Measurements from ENCODE around the gene FAM43B.

The FAM43B gene

GRCh38 chr1:20597650-20598049 is 45.3 kb downstream of the FAM43B start:
- H3K36me3 ChIP-seq (ENCODE audit: control insufficient read depth in 2 of 2, insufficient read depth in 1 of 2, low read length in 2 of 2): no peaks in the 10 kb centered on the region
- TF ChIP-seq ZNF211 (tag by site-specific recombination; IDR thresholded peaks at IDR 0.05; ENCODE audit: low read depth) (no peak), ZNF280C (tag by site-specific recombination; IDR thresholded peaks at IDR 0.05) (no peak), ZNF626 (tag by site-specific recombination; IDR thresholded peaks at IDR 0.05) (no peak), ZNF449 (tag by site-specific recombination; IDR thresholded peaks at IDR 0.05) (no peak), ZBTB17 (tag by site-specific recombination; IDR thresholded peaks at IDR 0.05) (no peak), ZNF121 (tag by site-specific recombination; IDR thresholded peaks at IDR 0.05) (no peak)
- TF ChIP-seq, protein P1, sequence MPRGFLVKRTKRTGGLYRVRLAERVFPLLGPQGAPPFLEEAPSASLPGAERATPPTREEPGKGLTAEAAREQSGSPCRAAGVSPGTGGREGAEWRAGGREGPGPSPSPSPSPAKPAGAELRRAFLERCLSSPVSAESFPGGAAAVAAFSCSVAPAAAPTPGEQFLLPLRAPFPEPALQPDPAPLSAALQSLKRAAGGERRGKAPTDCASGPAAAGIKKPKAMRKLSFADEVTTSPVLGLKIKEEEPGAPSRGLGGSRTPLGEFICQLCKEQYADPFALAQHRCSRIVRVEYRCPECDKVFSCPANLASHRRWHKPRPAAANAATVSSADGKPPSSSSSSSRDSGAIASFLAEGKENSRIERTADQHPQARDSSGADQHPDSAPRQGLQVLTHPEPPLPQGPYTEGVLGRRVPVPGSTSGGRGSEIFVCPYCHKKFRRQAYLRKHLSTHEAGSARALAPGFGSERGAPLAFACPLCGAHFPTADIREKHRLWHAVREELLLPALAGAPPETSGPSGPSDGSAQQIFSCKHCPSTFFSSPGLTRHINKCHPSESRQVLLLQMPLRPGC (tag by site-specific recombination; IDR thresholded peaks at IDR 0.05): no peak
- TF ChIP-seq, protein P2, sequence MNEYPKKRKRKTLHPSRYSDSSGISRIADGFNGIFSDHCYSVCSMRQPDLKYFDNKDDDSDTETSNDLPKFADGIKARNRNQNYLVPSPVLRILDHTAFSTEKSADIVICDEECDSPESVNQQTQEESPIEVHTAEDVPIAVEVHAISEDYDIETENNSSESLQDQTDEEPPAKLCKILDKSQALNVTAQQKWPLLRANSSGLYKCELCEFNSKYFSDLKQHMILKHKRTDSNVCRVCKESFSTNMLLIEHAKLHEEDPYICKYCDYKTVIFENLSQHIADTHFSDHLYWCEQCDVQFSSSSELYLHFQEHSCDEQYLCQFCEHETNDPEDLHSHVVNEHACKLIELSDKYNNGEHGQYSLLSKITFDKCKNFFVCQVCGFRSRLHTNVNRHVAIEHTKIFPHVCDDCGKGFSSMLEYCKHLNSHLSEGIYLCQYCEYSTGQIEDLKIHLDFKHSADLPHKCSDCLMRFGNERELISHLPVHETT (tag by site-specific recombination; IDR thresholded peaks at IDR 0.05): no peak
- TF ChIP-seq, protein P3, sequence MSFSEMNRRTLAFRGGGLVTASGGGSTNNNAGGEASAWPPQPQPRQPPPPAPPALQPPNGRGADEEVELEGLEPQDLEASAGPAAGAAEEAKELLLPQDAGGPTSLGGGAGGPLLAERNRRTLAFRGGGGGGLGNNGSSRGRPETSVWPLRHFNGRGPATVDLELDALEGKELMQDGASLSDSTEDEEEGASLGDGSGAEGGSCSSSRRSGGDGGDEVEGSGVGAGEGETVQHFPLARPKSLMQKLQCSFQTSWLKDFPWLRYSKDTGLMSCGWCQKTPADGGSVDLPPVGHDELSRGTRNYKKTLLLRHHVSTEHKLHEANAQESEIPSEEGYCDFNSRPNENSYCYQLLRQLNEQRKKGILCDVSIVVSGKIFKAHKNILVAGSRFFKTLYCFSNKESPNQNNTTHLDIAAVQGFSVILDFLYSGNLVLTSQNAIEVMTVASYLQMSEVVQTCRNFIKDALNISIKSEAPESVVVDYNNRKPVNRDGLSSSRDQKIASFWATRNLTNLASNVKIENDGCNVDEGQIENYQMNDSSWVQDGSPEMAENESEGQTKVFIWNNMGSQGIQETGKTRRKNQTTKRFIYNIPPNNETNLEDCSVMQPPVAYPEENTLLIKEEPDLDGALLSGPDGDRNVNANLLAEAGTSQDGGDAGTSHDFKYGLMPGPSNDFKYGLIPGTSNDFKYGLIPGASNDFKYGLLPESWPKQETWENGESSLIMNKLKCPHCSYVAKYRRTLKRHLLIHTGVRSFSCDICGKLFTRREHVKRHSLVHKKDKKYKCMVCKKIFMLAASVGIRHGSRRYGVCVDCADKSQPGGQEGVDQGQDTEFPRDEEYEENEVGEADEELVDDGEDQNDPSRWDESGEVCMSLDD (tag by site-specific recombination; IDR thresholded peaks at IDR 0.05): no peak
- H3K27ac ChIP-seq (ENCODE audit: extremely low read depth, low read depth, low read length): no peak overlapping the region
- ChIA-PET CTCF (interaction anchor here (0.7 to 1.3 kb wide), 3 partner anchors 23 to 333 kb away, joined by 3 read pairs; no protein-coding TSS in a partner anchor), POLR2A (no interaction called here)
- no peak overlapping the region for H3K4me3 ChIP-seq (ENCODE audit: low read depth, low read length)
- H3K9me3 ChIP-seq (ENCODE audit: control insufficient read depth, insufficient read depth, low read depth, low read length): no peaks in the 10 kb centered on the region
- H3K4me1 ChIP-seq (ENCODE audit: control insufficient read depth, insufficient read depth, low read length): no peaks in the 10 kb centered on the region

DNA sequence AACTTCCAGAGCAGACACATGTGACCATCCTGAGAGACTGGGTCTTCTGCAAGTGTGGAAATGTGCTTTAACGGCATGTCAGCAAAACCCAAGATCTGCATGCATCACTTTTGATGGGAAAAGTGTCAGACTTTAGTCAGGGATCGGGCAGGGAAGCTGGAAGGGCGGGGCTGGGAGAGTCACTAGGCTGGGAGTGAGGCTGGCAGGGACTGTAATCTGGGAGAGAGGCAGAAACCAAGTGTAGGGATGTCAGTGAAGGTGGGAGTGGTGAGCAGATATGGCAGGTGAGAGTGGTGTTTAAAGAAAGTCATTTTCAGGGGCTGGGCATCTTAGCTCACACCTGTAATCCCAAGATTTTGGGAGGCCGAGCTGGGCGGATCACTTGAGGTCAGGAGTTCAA is 47.8 kb downstream of the FAM43B start:
- CTCF ChIA-PET: interaction anchor here (0.8 kb wide), 1 partner anchor 11 kb away, joined by 3 read pairs; no protein-coding TSS in a partner anchor

More for the DNA sequence above, 47.8 kb downstream of the FAM43B start:
- Histone ChIP-seq H3K27ac (ENCODE audit: extremely low read depth, low read depth, low read length) (no peak overlapping the region), H3K4me3 (ENCODE audit: low read depth, low read length) (no peak overlapping the region), H3K36me3 (ENCODE audit: control insufficient read depth in 2 of 2, insufficient read depth in 1 of 2, low read length in 2 of 2) (no peaks in the 10 kb centered on the region), H3K9me3 (ENCODE audit: control insufficient read depth, insufficient read depth, low read depth, low read length) (no peaks in the 10 kb centered on the region), H3K4me1 (ENCODE audit: control insufficient read depth, insufficient read depth, low read length) (no peaks in the 10 kb centered on the region)
- peak; percentile 60 for TF ChIP-seq PRDM1 (tag by site-specific recombination; IDR thresholded peaks at IDR 0.05)
- no peak for TF ChIP-seq PBX3 (CRISPR knock-in tag; IDR thresholded peaks at IDR 0.05)
- POLR2A ChIA-PET: no interaction called here
